ENCODE results near the gene KIF19. TPM values are rescaled to one million over a fixed set of nuclear protein-coding genes. Genes with fewer than 3 reads are reported as not detected.
A peak's percentile ranks its signal among the peaks of the same experiment; 100 is the strongest.

Gene KIF19
- polyA plus RNA-seq, 3 donors: not detected

- Histone ChIP-seq H3K27me3 (ENCODE audit: control insufficient read depth in 2 of 2, insufficient read depth in 2 of 2, low read length in 2 of 2) (peaks cover 34 to 82% of the 10 kb centered on the region in 2 donors), H4K20me1 (ENCODE audit: insufficient read depth, low read length) (no peaks in the 10 kb centered on the region), H3K9me3 (replicated peaks in 1 of 2; ENCODE audit: control insufficient read depth in 1 of 2, insufficient read depth in 1 of 2, low read length in 2 of 2) (peaks cover 0 to 22% of the 10 kb centered on the region in 2 donors), H3K9ac (ENCODE audit: insufficient read depth, low read length, poor library complexity, severe bottlenecking) (no peak overlapping the region), H3K4me1 (ENCODE audit: control insufficient read depth in 1 of 2, insufficient read depth in 2 of 2, low read length in 2 of 2) (peaks cover 0 to 18% of the 10 kb centered on the region in 2 donors), H3K4me3 (replicated peaks in 1 of 3; ENCODE audit: low read depth in 2 of 3, low read length in 3 of 3) (no peak overlapping the region), H3K79me2 (ENCODE audit: insufficient read depth, low read length) (no peaks in the 10 kb centered on the region), H3K4me2 (replicated peaks; ENCODE audit: extremely low read depth, low read length, poor library complexity, severe bottlenecking) (peak overlapping the region; percentile 47), H3K36me3 (replicated peaks in 1 of 2; ENCODE audit: control insufficient read depth in 1 of 2, insufficient read depth in 2 of 2, low read length in 2 of 2) (no peaks in the 10 kb centered on the region), H3K27ac (ENCODE audit: low read depth in 1 of 2, low read length in 2 of 2) (no peak overlapping the region), H2AFZ (ENCODE audit: insufficient read depth, low read depth, low read length, poor library complexity, severe bottlenecking) (no peak overlapping the region)
- 2% methylated on average over 104 of the region's 105 CpGs for WGBS (ENCODE audit: insufficient coverage)
- TF ChIP-seq CTCF (IDR thresholded peaks at IDR 0.05): peak; percentile 15
- DNase-seq: no peak
- Mint-ChIP-seq H3K4me1 (peaks cover 11% of the 10 kb centered on the region), H3K27me3 (ENCODE audit: low read depth in 3 of 3) (peaks cover 64 to 94% (median 82%) of the 10 kb centered on the region in 3 donors), H3K9me3 (peaks cover 0 to 10% (median 3%) of the 10 kb centered on the region in 7 donors), H3K36me3 (peaks cover 0 to 4% of the 10 kb centered on the region in 2 donors), H3K4me3 (peak overlapping the region in 1 of 2 donors; percentile 72), H3K27ac (no peak overlapping the region)
- intact Hi-C loops (cut with micrococcal nuclease): loop anchor here in 1 of 2 donors (10.0 kb wide), 1 partner anchor 52 kb away; no protein-coding TSS in a partner anchor
These were observed 30.8 kb downstream of the KIF19 start for GRCh38 chr17:74356646-74357465.

GRCh38 chr17:74357466-74357809 lies 31.4 kb downstream of the KIF19 start:
- Mint-ChIP-seq H3K4me3 (peak overlapping the region in 1 of 2 donors; percentile 87), H3K27me3 (ENCODE audit: low read depth in 3 of 3) (peaks cover 60 to 94% (median 79%) of the 10 kb centered on the region in 3 donors), H3K9me3 (peaks cover 0 to 10% (median 3%) of the 10 kb centered on the region in 7 donors), H3K27ac (no peak overlapping the region), H3K4me1 (peaks cover 11% of the 10 kb centered on the region), H3K36me3 (peaks cover 0 to 4% of the 10 kb centered on the region in 2 donors)
- TF ChIP-seq CTCF (IDR thresholded peaks at IDR 0.05): peak; percentile 1
- DNase-seq: no peak
- Histone ChIP-seq H3K4me2 (replicated peaks; ENCODE audit: extremely low read depth, low read length, poor library complexity, severe bottlenecking) (peak overlapping the region; percentile 47), H3K9ac (ENCODE audit: insufficient read depth, low read length, poor library complexity, severe bottlenecking) (no peak overlapping the region), H3K36me3 (replicated peaks in 1 of 2; ENCODE audit: control insufficient read depth in 1 of 2, insufficient read depth in 2 of 2, low read length in 2 of 2) (no peaks in the 10 kb centered on the region), H4K20me1 (ENCODE audit: insufficient read depth, low read length) (no peaks in the 10 kb centered on the region), H3K9me3 (replicated peaks in 1 of 2; ENCODE audit: control insufficient read depth in 1 of 2, insufficient read depth in 1 of 2, low read length in 2 of 2) (peaks cover 0 to 19% of the 10 kb centered on the region in 2 donors), H3K79me2 (ENCODE audit: insufficient read depth, low read length) (no peaks in the 10 kb centered on the region), H3K4me1 (ENCODE audit: control insufficient read depth in 1 of 2, insufficient read depth in 2 of 2, low read length in 2 of 2) (peaks cover 0 to 18% of the 10 kb centered on the region in 2 donors), H3K27ac (ENCODE audit: low read depth in 1 of 2, low read length in 2 of 2) (no peak overlapping the region), H3K4me3 (replicated peaks in 1 of 3; ENCODE audit: low read depth in 2 of 3, low read length in 3 of 3) (no peak overlapping the region), H2AFZ (ENCODE audit: insufficient read depth, low read depth, low read length, poor library complexity, severe bottlenecking) (no peak overlapping the region), H3K27me3 (ENCODE audit: control insufficient read depth in 2 of 2, insufficient read depth in 2 of 2, low read length in 2 of 2) (peaks cover 32 to 82% of the 10 kb centered on the region in 2 donors)
- 31% methylated on average over 32 of the region's 32 CpGs for WGBS (ENCODE audit: insufficient coverage)
- intact Hi-C loops (cut with micrococcal nuclease): loop anchor here in 1 of 2 donors (10.0 kb wide), 1 partner anchor 53 kb away; no protein-coding TSS in a partner anchor

Measured in CD14-positive monocyte (primary cell).